OCI-LY7 (cell line): Measurements from ENCODE around the gene SMURF2. TPM values are rescaled to one million over a fixed set of nuclear protein-coding genes. Genes with fewer than 3 reads are reported as not detected.

Experiments used
- BruUV-seq: library from RNA; stranded (reverse); fragments of 400-500 nt; replicated peaks from 2 replicates; lab custom pipeline; 2021; lab: Mats Ljungman, UMichigan
- CTCF ChIA-PET: fragments of 300-600 bp; sonication (Branson Sonifier 250); formaldehyde crosslinking; loops from one replicate; lab custom pipeline; 2022; ENCODE audit warnings: antibody characterized with exemption; ENCODE audit not compliant: unreplicated experiment; lab: Charles Lee
- POLR2A ChIA-PET: fragments of 300-600 bp; sonication (Branson Sonifier 250); formaldehyde crosslinking; loops from one replicate; lab custom pipeline; 2022; ENCODE audit warnings: antibody characterized with exemption; lab: Charles Lee
- DNase-seq: peaks from one replicate; pipeline ENCODE4 v3.0.0-alpha.2; 2015; ENCODE audit warnings: low spot score
- H2AFZ ChIP-seq: fragments of 200-600 bp; sonication (generic), shearing (Covaris generic); 2 replicates; pipeline ENCODE4 v1.6.1; 2014; ENCODE audit warnings: mild to moderate bottlenecking, antibody characterized with exemption, low read length, moderate library complexity
- H3K27ac ChIP-seq: fragments of 200-600 bp; sonication (generic); 2 replicates; pipeline ENCODE4 v1.5.1; 2014; ENCODE audit warnings: mixed run types, low read depth, mild to moderate bottlenecking, moderate library complexity, low read length, inconsistent platforms; ENCODE audit not compliant: poor library complexity, severe bottlenecking
- H3K36me3 ChIP-seq: fragments of 200-600 bp; sonication (generic); 2 replicates; pipeline ENCODE4 v1.6.1; 2014; ENCODE audit warnings: mild to moderate bottlenecking, antibody characterized with exemption, low read length, moderate library complexity, mixed read lengths; ENCODE audit not compliant: insufficient read depth
- H3K4me1 ChIP-seq: fragments of 200-600 bp; sonication (generic); 2 replicates; pipeline ENCODE4 v1.5.1; 2014; ENCODE audit warnings: mild to moderate bottlenecking, low read length; ENCODE audit not compliant: insufficient read depth, poor library complexity, severe bottlenecking
- H3K4me2 ChIP-seq: fragments of 200-600 bp; sonication (generic); 2 replicates; pipeline ENCODE4 v1.6.1; 2014; ENCODE audit warnings: mild to moderate bottlenecking, low read length
- H3K4me3 ChIP-seq: fragments of 200-600 bp; sonication (generic); 2 replicates; pipeline ENCODE4 v1.5.1; 2014; ENCODE audit warnings: mild to moderate bottlenecking, low read depth, low read length; ENCODE audit not compliant: poor library complexity, severe bottlenecking
- H3K79me2 ChIP-seq: fragments of 200-600 bp; sonication (generic); 2 replicates; pipeline ENCODE4 v1.6.1; 2016; ENCODE audit warnings: low read depth, mild to moderate bottlenecking, low read length, moderate library complexity, mixed read lengths; ENCODE audit not compliant: insufficient read depth
- H3K9me2 ChIP-seq: fragments of 200-600 bp; sonication (generic); 2 replicates; pipeline ENCODE4 v1.6.1; 2016; ENCODE audit warnings: mild to moderate bottlenecking, low read length, mixed read lengths; ENCODE audit not compliant: insufficient read depth
- H3K9me3 ChIP-seq: fragments of 200-600 bp; sonication (generic); 2 replicates; pipeline ENCODE4 v1.6.1; 2014; ENCODE audit warnings: mild to moderate bottlenecking, mixed run types, low read length, mixed read lengths
- H4K20me1 ChIP-seq: fragments of 200-600 bp; sonication (generic); 2 replicates; pipeline ENCODE4 v1.6.1; 2014; ENCODE audit warnings: mild to moderate bottlenecking, antibody characterized with exemption, low read length, moderate library complexity, mixed read lengths; ENCODE audit not compliant: insufficient read depth
- EZH2phosphoT487 ChIP-seq: fragments of 200-600 bp; sonication (generic); IDR thresholded peaks from 2 replicates; pipeline ENCODE4 v1.6.1; 2018; ENCODE audit warnings: low read depth, borderline replicate concordance, mild to moderate bottlenecking, mixed run types, antibody characterized with exemption, low read length, moderate library complexity, mixed read lengths
- intact Hi-C: fragments of 100-400 bp; cut with micrococcal nuclease; formaldehyde crosslinking; loops from one replicate; pipeline ENCODE4 v1.10.0; 2022; ENCODE audit not compliant: unreplicated experiment
- total RNA-seq, 2 experiments: library from RNA; depleted of rRNA in 1 of 2; stranded (reverse); fragments of >200 nt in 1 of 2; shearing (Covaris generic) in 1 of 2; gene quantifications; 2 replicates each; pipeline ENCODE4 v1.2.3, GENCODE V29; 2014 to 2022
- TF ChIP-seq, protein P1 (sequence below): fragments of 200-600 bp; sonication (generic); conservative IDR thresholded peaks from 2 replicates; pipeline ENCODE4 v1.5.1; 2014; ENCODE audit warnings: mild to moderate bottlenecking, antibody characterized with exemption, low read length, moderate library complexity, mixed read lengths

SMURF2 gene
- total RNA-seq, 2 experiments from 2014 or later = 15.6 to 20.8 TPM

DNA sequence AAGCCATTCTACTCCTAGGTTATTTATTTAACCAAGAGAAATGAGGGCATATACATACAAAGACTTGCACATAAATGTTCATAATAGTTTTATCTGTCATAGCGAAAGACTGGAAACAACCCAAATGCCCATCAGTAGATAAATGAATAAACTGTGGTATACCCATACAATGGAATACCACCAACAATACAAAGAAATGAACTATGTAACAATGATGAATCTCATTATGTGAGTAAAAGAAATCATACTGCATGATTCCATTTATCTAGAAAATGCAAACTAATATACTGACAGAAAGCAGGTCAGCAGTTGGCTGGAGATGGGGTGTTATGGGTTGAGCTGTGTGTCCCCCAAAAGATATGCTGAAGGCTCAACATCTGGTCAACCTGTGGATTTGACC is 98.0 kb downstream of the SMURF2 start:
- Histone ChIP-seq H3K4me3 (no peak overlapping the region), H3K79me2 (no peaks in the 10 kb centered on the region), H4K20me1 (no peaks in the 10 kb centered on the region), H2AFZ (no peak overlapping the region), H3K9me2 (no peaks in the 10 kb centered on the region), H3K4me2 (no peak overlapping the region), H3K4me1 (no peaks in the 10 kb centered on the region), H3K9me3 (no peaks in the 10 kb centered on the region), H3K27ac (no peak overlapping the region), H3K36me3 (peaks cover 27% of the 10 kb centered on the region)
- no peak for DNase-seq
- POLR2A ChIA-PET = no interaction called here
- intact Hi-C loops = no loop called here
- BruUV-seq = no TSS peak
- CTCF ChIA-PET = no interaction called here
- no peak for TF ChIP-seq EZH2phosphoT487
- TF ChIP-seq, protein P1, sequence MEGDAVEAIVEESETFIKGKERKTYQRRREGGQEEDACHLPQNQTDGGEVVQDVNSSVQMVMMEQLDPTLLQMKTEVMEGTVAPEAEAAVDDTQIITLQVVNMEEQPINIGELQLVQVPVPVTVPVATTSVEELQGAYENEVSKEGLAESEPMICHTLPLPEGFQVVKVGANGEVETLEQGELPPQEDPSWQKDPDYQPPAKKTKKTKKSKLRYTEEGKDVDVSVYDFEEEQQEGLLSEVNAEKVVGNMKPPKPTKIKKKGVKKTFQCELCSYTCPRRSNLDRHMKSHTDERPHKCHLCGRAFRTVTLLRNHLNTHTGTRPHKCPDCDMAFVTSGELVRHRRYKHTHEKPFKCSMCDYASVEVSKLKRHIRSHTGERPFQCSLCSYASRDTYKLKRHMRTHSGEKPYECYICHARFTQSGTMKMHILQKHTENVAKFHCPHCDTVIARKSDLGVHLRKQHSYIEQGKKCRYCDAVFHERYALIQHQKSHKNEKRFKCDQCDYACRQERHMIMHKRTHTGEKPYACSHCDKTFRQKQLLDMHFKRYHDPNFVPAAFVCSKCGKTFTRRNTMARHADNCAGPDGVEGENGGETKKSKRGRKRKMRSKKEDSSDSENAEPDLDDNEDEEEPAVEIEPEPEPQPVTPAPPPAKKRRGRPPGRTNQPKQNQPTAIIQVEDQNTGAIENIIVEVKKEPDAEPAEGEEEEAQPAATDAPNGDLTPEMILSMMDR = no peak

DNA sequence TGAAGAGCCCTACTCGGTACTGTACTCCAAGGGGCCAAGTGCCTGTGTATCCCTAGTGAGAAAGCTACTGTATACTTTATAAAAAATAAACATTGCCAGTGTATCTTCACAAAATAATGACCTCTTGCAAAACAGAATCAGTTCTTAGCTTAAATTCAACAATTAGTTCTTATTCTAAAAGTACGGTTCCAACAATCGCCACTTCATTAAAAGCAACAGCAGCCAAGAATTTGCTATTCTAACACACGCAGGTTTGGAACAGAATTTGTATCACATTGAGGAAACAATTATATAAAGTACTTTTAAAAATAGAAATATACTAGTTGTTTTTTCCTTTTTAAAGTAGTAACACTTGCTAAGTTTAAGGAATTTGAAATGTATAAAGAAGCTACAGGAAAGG is 106.8 kb downstream of the SMURF2 start:
- Histone ChIP-seq H3K9me2 (no peaks in the 10 kb centered on the region), H3K9me3 (no peaks in the 10 kb centered on the region)

DNA sequence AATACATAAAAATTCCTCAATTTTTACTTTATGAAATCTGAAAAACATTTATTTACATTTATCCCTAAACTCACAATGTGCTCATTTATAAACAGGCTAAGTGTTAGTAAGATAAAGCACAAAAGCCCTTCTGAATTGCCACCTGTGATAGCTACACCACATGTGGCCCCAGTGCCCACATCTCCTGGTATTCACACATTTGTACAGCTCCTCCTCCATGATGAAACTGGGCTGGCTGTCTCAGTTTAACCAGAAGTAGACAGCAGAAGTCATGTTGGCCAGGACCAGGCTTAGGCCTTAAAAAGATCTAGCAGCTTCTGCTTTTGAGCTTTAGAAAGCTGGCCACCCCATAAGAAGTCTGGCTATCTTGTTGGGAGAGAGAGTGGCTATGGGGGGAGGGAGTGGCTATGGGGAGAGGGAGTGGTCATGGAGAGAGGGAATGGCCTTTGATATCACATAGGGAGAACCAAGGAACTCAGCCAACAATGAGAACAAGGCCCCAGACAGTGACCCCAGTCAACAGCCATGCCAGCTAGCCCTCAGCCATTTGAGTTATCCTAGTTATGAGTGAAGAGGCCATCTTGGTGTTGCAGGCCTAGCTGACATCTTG is 108.0 kb downstream of the SMURF2 start:
- H3K9me3 ChIP-seq = no peaks in the 10 kb centered on the region
- no peak overlapping the region for H3K27ac ChIP-seq
- peaks cover 27% of the 10 kb centered on the region for H3K36me3 ChIP-seq
- no peaks in the 10 kb centered on the region for H3K79me2 ChIP-seq
- no peak overlapping the region for H2AFZ ChIP-seq
- no peaks in the 10 kb centered on the region for H4K20me1 ChIP-seq
- no peak overlapping the region for H3K4me3 ChIP-seq
- POLR2A ChIA-PET = no interaction called here
- no peaks in the 10 kb centered on the region for H3K9me2 ChIP-seq
- no peaks in the 10 kb centered on the region for H3K4me1 ChIP-seq
- CTCF ChIA-PET = no interaction called here
- no peak for DNase-seq
- intact Hi-C loops = no loop called here
- no peak for TF ChIP-seq EZH2phosphoT487
- TF ChIP-seq, protein P1 = no peak
- no TSS peak for BruUV-seq
- H3K4me2 ChIP-seq = no peak overlapping the region

More for the DNA sequence above, 106.8 kb downstream of the SMURF2 start:
- intact Hi-C loops = no loop called here
- Histone ChIP-seq H3K4me1 (no peaks in the 10 kb centered on the region), H3K4me3 (no peak overlapping the region), H3K27ac (no peak overlapping the region), H3K4me2 (no peak overlapping the region), H3K79me2 (no peaks in the 10 kb centered on the region), H2AFZ (no peak overlapping the region), H3K36me3 (peaks cover 21% of the 10 kb centered on the region), H4K20me1 (no peaks in the 10 kb centered on the region)
- BruUV-seq = no TSS peak
- ChIA-PET CTCF (no interaction called here), POLR2A (interaction anchor here (1.2 kb wide), 1 partner anchor 45 kb away, joined by 3 read pairs; no protein-coding TSS in a partner anchor)
- no peak for DNase-seq
- TF ChIP-seq EZH2phosphoT487 = no peak
- TF ChIP-seq, protein P1 = no peak
